HL-60 (cell line): Measurements from ENCODE around the gene U2AF1L4.

Experiments used
- DNase-seq, 2 experiments: peaks; one replicate each; pipeline ENCODE4 v3.0.0-alpha.2; 2010 to 2020; ENCODE audit warnings: low read depth in 1 of 2, low spot score in 1 of 2
- H3K27ac ChIP-seq: fragments of 250-450 bp; sonication (Bioruptor Pico); replicated peaks from 2 replicates; pipeline ENCODE4 v1.5.1; 2020; ENCODE audit warnings: mild to moderate bottlenecking, moderate library complexity
- H3K27me3 ChIP-seq: fragments of 250-450 bp; sonication (Bioruptor Pico); 2 replicates; pipeline ENCODE4 v1.5.1; 2021; ENCODE audit warnings: mild to moderate bottlenecking, moderate library complexity; ENCODE audit not compliant: insufficient read depth, poor library complexity, severe bottlenecking
- H3K4me3 ChIP-seq: replicated peaks from 2 replicates; pipeline ENCODE4 v1.5.1; 2011; ENCODE audit warnings: mild to moderate bottlenecking, control low read depth, low read length; ENCODE audit not compliant: insufficient read depth
- GABPA ChIP-seq: IDR thresholded peaks from 2 replicates; pipeline ENCODE4 v1.6.1; 2012; ENCODE audit warnings: low read depth
- POLR2AphosphoS5 ChIP-seq: IDR thresholded peaks from 2 replicates; pipeline ENCODE4 v1.6.1; 2012; ENCODE audit warnings: low read depth
- REST ChIP-seq: IDR thresholded peaks from 2 replicates; pipeline ENCODE4 v1.6.1; 2012; ENCODE audit warnings: low read depth; ENCODE audit not compliant: insufficient replicate concordance
- SPI1 ChIP-seq: IDR thresholded peaks from 2 replicates; pipeline ENCODE4 v1.6.1; 2012; ENCODE audit warnings: low read depth, mild to moderate bottlenecking, borderline replicate concordance
- TF ChIP-seq, protein P1 (sequence below): IDR thresholded peaks from one replicate; pipeline ENCODE4 v1.5.1; 2011; ENCODE audit warnings: low read length, control low read depth, inconsistent platforms; ENCODE audit not compliant: insufficient read depth

U2AF1L4 gene

DNA sequence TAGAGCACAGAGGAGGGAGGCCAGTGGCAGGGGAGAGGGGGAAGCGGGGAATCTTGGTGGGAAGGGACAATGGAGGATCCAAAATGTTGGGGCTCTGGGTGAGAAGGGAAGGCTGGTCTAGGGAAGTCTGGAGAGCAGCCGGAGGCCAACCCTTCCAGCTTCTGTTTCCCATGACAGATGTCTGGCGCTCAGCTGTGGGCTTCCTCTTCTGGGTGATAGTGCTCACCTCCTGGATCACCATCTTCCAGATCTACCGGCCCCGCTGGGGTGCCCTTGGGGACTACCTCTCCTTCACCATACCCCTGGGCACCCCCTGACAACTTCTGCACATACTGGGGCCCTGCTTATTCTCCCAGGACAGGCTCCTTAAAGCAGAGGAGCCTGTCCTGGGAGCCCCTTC, 1.3 kb upstream of the U2AF1L4 start:
- peak; percentile 42 to 50 for DNase-seq
- TF ChIP-seq POLR2AphosphoS5 (no peak), SPI1 (peak; percentile 12; the same call in 1 of the 2 replicates)
- Histone ChIP-seq H3K27me3 (no peaks in the 10 kb centered on the region), H3K27ac (peak overlapping the region; percentile 98), H3K4me3 (peak overlapping the region; percentile 79)

DNA sequence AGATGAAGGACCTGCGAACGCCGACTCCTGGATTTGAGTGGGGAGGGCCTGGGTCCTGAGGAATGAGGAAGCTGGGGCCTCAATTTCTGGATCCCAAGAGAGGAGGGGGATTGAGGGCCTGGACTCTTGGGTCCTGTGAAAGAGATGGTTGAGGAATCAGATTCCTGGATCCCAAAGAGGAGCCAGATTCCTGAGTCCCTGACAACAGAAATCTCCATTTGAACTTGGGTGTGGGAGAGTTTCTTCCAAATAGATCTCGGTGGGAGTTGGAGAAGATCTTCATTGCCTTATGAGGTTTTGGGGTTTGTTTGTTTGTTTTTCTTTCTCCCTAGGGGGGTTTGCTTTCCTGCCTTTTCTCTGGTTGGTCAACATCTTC, 857 bp upstream of the U2AF1L4 start:
- no peak for DNase-seq
- TF ChIP-seq GABPA = no peak
- no peak for TF ChIP-seq POLR2AphosphoS5
- no peak for TF ChIP-seq SPI1
- TF ChIP-seq, protein P1, sequence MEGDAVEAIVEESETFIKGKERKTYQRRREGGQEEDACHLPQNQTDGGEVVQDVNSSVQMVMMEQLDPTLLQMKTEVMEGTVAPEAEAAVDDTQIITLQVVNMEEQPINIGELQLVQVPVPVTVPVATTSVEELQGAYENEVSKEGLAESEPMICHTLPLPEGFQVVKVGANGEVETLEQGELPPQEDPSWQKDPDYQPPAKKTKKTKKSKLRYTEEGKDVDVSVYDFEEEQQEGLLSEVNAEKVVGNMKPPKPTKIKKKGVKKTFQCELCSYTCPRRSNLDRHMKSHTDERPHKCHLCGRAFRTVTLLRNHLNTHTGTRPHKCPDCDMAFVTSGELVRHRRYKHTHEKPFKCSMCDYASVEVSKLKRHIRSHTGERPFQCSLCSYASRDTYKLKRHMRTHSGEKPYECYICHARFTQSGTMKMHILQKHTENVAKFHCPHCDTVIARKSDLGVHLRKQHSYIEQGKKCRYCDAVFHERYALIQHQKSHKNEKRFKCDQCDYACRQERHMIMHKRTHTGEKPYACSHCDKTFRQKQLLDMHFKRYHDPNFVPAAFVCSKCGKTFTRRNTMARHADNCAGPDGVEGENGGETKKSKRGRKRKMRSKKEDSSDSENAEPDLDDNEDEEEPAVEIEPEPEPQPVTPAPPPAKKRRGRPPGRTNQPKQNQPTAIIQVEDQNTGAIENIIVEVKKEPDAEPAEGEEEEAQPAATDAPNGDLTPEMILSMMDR = no peak
- no peak for TF ChIP-seq REST
- H3K27ac ChIP-seq = peak overlapping the region; percentile 98
- H3K4me3 ChIP-seq = peak overlapping the region; percentile 79
- no peaks in the 10 kb centered on the region for H3K27me3 ChIP-seq

- H3K27ac ChIP-seq = peak overlapping the region; percentile 98
- H3K27me3 ChIP-seq = no peaks in the 10 kb centered on the region
- TF ChIP-seq GABPA (no peak), SPI1 (peak; percentile 47; the same call in 1 of the 2 replicates), POLR2AphosphoS5 (peak; percentile 53; the same call in 1 of the 2 replicates), REST (peak; percentile 27)
- TF ChIP-seq, protein P1 = no peak
- DNase-seq = peak; percentile 90 to 98
- H3K4me3 ChIP-seq = peak overlapping the region; percentile 55
These were observed 539 bp downstream of the U2AF1L4 start for GRCh38 chr19:35744430-35745327.

DNA sequence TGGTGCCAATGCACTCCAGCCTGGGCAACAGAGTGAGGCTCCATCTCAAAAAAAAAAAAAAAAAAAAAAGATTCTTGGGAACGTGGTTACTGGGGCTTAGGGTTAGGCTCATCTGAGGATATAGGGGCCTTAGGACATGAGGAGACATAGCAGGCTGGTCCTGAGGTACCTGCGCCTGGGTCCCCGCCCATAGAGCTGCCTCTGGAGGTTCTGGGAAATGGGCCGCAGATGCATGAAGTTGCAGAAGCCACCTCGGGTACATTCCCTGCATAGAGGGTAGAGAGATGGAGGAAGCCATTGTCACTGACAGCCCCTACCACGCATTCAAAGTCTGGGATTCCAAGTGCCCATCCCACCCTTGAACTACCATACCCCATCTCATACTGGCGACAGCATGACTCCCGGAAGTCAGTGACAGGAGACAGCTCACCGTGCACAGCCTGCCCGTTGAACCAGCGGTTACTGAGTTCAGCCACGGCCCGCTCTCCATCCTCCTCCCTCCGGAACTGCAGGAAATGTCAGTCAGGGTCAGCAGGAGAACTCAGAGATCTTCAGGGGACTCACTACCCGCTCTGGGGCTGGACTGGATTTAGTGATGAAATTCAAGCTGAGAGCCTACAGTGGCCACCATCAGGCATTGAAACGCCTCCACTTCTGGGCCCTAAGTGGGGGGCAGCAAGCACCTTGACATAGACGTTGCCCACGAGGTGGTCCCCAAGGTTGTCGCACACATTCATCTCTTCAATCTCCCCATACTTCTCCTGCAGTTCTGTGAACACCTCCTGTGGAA, 1.4 kb downstream of the U2AF1L4 start:
- H3K4me3 ChIP-seq = no peak overlapping the region; the same call in 1 of the 2 replicates
- no peak for DNase-seq
- TF ChIP-seq, protein P1 = no peak
- TF ChIP-seq SPI1 (no peak), REST (no peak)
- H3K27me3 ChIP-seq = no peaks in the 10 kb centered on the region
- H3K27ac ChIP-seq = no peak overlapping the region; the same call in 1 of the 2 replicates
